ENCODE data around the gene SLC35E2B.

The SLC35E2B gene

DNA sequence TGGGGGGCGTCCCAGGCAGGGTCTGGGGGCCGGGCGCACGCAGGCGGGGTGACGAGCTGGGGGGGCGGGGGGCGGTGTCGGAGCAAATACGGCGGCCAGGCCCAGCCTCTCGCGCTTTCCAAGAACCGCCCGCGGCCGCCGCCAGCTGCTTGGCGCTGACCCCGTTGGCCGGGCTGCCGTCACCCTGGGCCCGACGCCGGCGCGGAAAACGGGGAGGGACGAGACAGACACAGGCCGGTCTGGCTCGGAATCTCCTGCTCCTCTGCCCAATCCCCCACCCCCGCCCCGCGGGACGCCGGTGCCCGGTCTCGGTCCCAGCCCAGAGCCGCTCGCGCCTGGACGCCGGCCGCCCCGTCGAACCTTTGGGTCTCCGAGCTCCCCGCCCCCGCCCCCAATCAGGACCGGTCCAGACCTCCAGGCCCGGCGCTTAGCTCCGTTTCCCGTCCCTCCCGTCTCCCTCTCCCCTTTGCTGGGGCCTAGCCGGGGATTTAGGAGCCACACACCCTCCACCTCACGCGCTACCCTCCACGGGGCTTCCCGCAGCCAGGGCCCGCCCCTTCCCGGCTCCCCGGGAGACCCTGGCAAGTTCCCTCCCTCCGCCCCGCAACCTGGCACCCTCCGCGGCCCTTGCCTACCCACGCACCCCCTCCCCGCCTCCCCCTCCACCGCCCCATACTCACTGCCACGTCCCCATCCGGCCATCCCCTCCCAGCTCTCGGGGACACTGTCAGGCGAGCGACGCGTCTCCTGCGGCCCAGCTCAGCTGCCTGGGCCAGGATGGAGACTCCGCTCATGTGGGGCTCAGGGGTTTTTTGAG lies 61.4 kb downstream of the SLC35E2B start:
- TF ChIP-seq OSR1 (CRISPR knock-in tag; IDR thresholded peaks at IDR 0.05) (no peak), ZNF70 (CRISPR knock-in tag; IDR thresholded peaks at IDR 0.05) (no peak), PPARA (CRISPR knock-in tag; IDR thresholded peaks at IDR 0.05; ENCODE audit: borderline replicate concordance) (no peak), ZC3H10 (CRISPR knock-in tag; IDR thresholded peaks at IDR 0.05) (no peak), POU6F1 (CRISPR knock-in tag; IDR thresholded peaks at IDR 0.05; ENCODE audit: borderline replicate concordance, low read depth) (no peak), TSHZ2 (CRISPR knock-in tag; IDR thresholded peaks at IDR 0.05) (no peak), TCF4 (CRISPR knock-in tag; IDR thresholded peaks at IDR 0.05; ENCODE audit: borderline replicate concordance) (no peak), CREB5 (CRISPR knock-in tag; IDR thresholded peaks at IDR 0.05; ENCODE audit: low read depth) (no peak), SNAI2 (CRISPR knock-in tag; IDR thresholded peaks at IDR 0.05) (no peak), ZFP3 (CRISPR knock-in tag; IDR thresholded peaks at IDR 0.05) (no peak)
- no peak for ATAC-seq

DNA sequence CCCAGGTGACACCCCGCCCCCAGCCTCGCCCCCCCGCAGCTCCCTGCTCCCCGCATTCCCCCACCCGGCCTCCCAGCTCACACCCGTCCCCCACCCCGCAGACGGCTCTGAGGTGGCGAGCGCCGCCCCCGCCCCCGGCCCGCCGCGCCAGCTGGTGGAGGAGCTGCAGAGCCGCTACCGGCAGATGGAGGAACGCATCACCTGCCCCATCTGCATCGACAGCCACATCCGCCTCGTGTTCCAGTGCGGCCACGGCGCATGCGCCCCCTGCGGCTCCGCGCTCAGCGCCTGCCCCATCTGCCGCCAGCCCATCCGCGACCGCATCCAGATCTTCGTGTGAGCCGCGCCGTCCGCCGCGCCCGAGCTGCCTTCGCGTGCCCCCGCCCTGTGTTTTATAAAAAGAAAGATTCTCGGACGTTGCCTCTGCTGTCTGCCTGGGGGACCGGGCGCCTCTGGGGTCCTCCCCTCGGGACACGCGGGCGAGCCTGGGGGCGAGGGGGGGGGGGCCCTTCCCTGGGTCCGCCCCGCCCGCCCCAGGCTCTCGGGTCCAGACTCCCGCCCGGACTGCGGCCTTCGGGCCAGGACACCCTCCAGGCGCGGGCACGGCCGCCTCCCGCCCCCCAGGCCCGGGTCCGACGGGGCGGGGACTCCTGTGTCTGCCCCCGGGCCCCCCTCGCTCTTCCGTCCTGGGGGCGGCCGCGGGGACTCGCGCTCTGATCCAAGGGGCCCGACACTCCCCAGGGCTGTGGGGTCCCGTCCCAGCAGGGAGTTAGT lies 62.2 kb downstream of the SLC35E2B start:
- ATAC-seq: no peak
- TF ChIP-seq ZNF8 (CRISPR knock-in tag; IDR thresholded peaks at IDR 0.05) (no peak), SNAI2 (CRISPR knock-in tag; IDR thresholded peaks at IDR 0.05) (no peak), CREB5 (CRISPR knock-in tag; IDR thresholded peaks at IDR 0.05; ENCODE audit: low read depth) (no peak), ZC3H10 (CRISPR knock-in tag; IDR thresholded peaks at IDR 0.05) (no peak), TCF4 (CRISPR knock-in tag; IDR thresholded peaks at IDR 0.05; ENCODE audit: borderline replicate concordance) (no peak), PATZ1 (CRISPR knock-in tag; IDR thresholded peaks at IDR 0.05; ENCODE audit: borderline replicate concordance) (no peak), OSR1 (CRISPR knock-in tag; IDR thresholded peaks at IDR 0.05) (no peak), TSHZ2 (CRISPR knock-in tag; IDR thresholded peaks at IDR 0.05) (no peak)

Data from SK-N-SH treated with all-trans-retinoic acid at 6 μM for 48 hours (cell line).